Neural progenitor cell (in vitro differentiated cells): Measurements from ENCODE around the gene JMJD4. TPM values are rescaled to one million over a fixed set of nuclear protein-coding genes. Genes with fewer than 3 reads are reported as not detected.

Experiments
- DNase-seq: peaks from one replicate; pipeline ENCODE4 v3.0.0-alpha.2; 2016; ENCODE audit warnings: low spot score
- H2AFZ ChIP-seq: fragments of 200-600 bp; sonication (generic); replicated peaks from 2 replicates; pipeline ENCODE4 v1.6.1; 2016; ENCODE audit warnings: antibody characterized with exemption
- H3F3A ChIP-seq: fragments of 200-600 bp; sonication (generic); 2 replicates; pipeline ENCODE4 v1.6.1; 2016; ENCODE audit warnings: antibody characterized with exemption, low read depth
- H3K27ac ChIP-seq: fragments of 200-600 bp; sonication (generic); 2 replicates; pipeline ENCODE4 v1.5.1; 2016; ENCODE audit warnings: mild to moderate bottlenecking
- H3K27me3 ChIP-seq: fragments of 200-600 bp; sonication (generic); 2 replicates; pipeline ENCODE4 v1.6.1; 2016; ENCODE audit warnings: mild to moderate bottlenecking, moderate library complexity
- H3K36me3 ChIP-seq: fragments of 200-600 bp; sonication (generic); 2 replicates; pipeline ENCODE4 v1.5.1; 2016
- H3K4me1 ChIP-seq: fragments of 200-600 bp; sonication (generic); 2 replicates; pipeline ENCODE4 v1.6.1; 2016; ENCODE audit warnings: mixed run types
- H3K4me2 ChIP-seq: fragments of 200-600 bp; sonication (generic); 2 replicates; pipeline ENCODE4 v1.6.1; 2016
- H3K4me3 ChIP-seq: fragments of 200-600 bp; sonication (generic); 2 replicates; pipeline ENCODE4 v1.5.1; 2016
- H3K79me2 ChIP-seq: fragments of 200-600 bp; sonication (generic); 2 replicates; pipeline ENCODE4 v1.6.1; 2016; ENCODE audit warnings: low read depth
- H3K9ac ChIP-seq: fragments of 200-600 bp; sonication (generic); 2 replicates; pipeline ENCODE4 v1.6.1; 2016
- H3K9me3 ChIP-seq: fragments of 200-600 bp; sonication (generic); 2 replicates; pipeline ENCODE4 v1.5.1; 2016; ENCODE audit warnings: low read depth
- H4K20me1 ChIP-seq: fragments of 200-600 bp; sonication (generic); 2 replicates; pipeline ENCODE4 v1.6.1; 2016; ENCODE audit warnings: low read depth
- H3K27ac Mint-ChIP-seq: 3 replicates; pipeline ENCODE4 v1.8.0; 2021; ENCODE audit warnings: mixed read lengths
- H3K27me3 Mint-ChIP-seq: 2 replicates; pipeline ENCODE4 v1.8.0; 2022; ENCODE audit warnings: low read depth, mild to moderate bottlenecking, inconsistent platforms, moderate library complexity, mixed read lengths; ENCODE audit not compliant: insufficient read depth
- H3K36me3 Mint-ChIP-seq: 3 replicates; pipeline ENCODE4 v1.8.0; 2021; ENCODE audit warnings: mixed read lengths
- H3K4me1 Mint-ChIP-seq: 3 replicates; pipeline ENCODE4 v1.8.0; 2021; ENCODE audit warnings: mixed read lengths
- H3K4me3 Mint-ChIP-seq: 3 replicates; pipeline ENCODE4 v1.8.0; 2021; ENCODE audit warnings: mild to moderate bottlenecking, moderate library complexity, mixed read lengths
- H3K9me3 Mint-ChIP-seq: 3 replicates; pipeline ENCODE4 v1.8.0; 2020; ENCODE audit warnings: mixed read lengths
- CTCF ChIP-seq: fragments of 200-600 bp; sonication (generic); IDR thresholded peaks from 2 replicates; pipeline ENCODE4 v1.5.1; 2017; ENCODE audit warnings: antibody characterized with exemption, mild to moderate bottlenecking
- EZH2 ChIP-seq: fragments of 200-600 bp; sonication (generic); IDR thresholded peaks from 2 replicates; pipeline ENCODE4 v1.6.1; 2017; ENCODE audit warnings: antibody characterized with exemption, mild to moderate bottlenecking, moderate library complexity
- EZH2phosphoT487 ChIP-seq: fragments of 200-600 bp; sonication (generic); IDR thresholded peaks from 2 replicates; pipeline ENCODE4 v1.6.1; 2017; ENCODE audit warnings: antibody characterized with exemption
- total RNA-seq: library from RNA; depleted of rRNA; stranded (reverse); fragments of >200 nt; gene quantifications from 2 replicates; pipeline ENCODE4 v1.2.3, GENCODE V29; 2015; ENCODE audit warnings: low replicate concordance

The JMJD4 gene
- total RNA-seq, 1 donor from 2014 or later, result 7.5 TPM

DNA sequence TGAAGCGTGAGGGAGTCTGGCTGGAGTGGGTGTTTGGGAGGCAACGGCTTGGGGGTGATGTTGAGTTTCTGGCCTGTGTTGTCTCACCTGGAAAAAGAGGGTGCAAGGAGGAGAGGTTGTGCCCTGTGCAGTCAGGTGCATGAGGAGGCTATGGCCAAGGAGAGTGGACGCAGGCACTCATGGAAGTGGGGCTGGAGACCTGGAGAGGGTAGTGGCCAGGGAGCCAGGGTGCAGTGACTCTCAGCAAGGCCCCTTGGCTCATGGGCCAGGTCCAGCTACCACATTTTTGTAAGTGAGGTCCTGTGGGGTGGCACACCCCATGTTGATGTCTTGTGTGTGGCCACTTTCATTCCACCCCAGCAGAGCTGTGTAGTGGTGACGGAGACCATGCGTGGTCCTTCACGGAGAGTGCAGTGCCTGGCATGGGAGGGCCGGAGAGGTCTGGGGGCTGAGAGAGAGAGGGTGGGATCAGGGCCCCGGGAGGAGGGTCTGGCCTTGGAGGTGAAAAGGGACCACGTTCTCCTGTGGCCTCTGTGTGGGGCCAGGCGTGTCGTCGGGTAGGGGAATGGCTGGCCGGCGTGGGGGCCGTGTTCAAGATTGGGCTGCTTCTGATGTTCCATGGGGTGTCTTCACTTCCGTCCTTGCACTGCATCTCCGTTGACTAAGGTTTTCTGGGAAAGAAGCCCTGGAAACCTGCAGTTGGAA is 6.2 kb upstream of the JMJD4 start:
- H3F3A ChIP-seq, result no peaks in the 10 kb centered on the region
- H3K36me3 ChIP-seq, result no peaks in the 10 kb centered on the region
- H3K79me2 ChIP-seq, result peaks cover 99% of the 10 kb centered on the region
- Mint-ChIP-seq H3K4me3 (no peak overlapping the region), H3K27me3 (peaks cover 14% of the 10 kb centered on the region), H3K4me1 (peaks cover 8% of the 10 kb centered on the region), H3K36me3 (peaks cover 4% of the 10 kb centered on the region), H3K9me3 (no peaks in the 10 kb centered on the region), H3K27ac (no peak overlapping the region)
- H4K20me1 ChIP-seq, result peaks cover 83% of the 10 kb centered on the region
- no peak overlapping the region for H3K27ac ChIP-seq
- H2AFZ ChIP-seq, result no peak overlapping the region
- H3K9ac ChIP-seq, result no peak overlapping the region
- H3K4me1 ChIP-seq, result no peaks in the 10 kb centered on the region
- DNase-seq, result no peak
- no peak overlapping the region for H3K4me2 ChIP-seq
- no peaks in the 10 kb centered on the region for H3K9me3 ChIP-seq
- no peaks in the 10 kb centered on the region for H3K27me3 ChIP-seq
- TF ChIP-seq EZH2phosphoT487 (no peak), CTCF (no peak), EZH2 (no peak)
- H3K4me3 ChIP-seq, result no peak overlapping the region

GRCh38 chr1:227740401-227740960 is 5.4 kb upstream of the JMJD4 start:
- Histone ChIP-seq H3K4me3 (no peak overlapping the region), H3K27ac (no peak overlapping the region), H3K27me3 (no peaks in the 10 kb centered on the region), H3K9ac (no peak overlapping the region), H3K36me3 (no peaks in the 10 kb centered on the region), H3F3A (no peaks in the 10 kb centered on the region), H3K4me2 (no peak overlapping the region), H3K4me1 (no peaks in the 10 kb centered on the region), H2AFZ (no peak overlapping the region), H4K20me1 (peaks cover 75% of the 10 kb centered on the region), H3K79me2 (peaks cover 99% of the 10 kb centered on the region), H3K9me3 (no peaks in the 10 kb centered on the region)
- Mint-ChIP-seq H3K9me3 (no peaks in the 10 kb centered on the region), H3K27me3 (peaks cover 11% of the 10 kb centered on the region), H3K4me3 (peak overlapping the region; percentile 68), H3K4me1 (peaks cover 11% of the 10 kb centered on the region), H3K27ac (peak overlapping the region; percentile 94), H3K36me3 (peaks cover 4% of the 10 kb centered on the region)
- no peak for DNase-seq
- TF ChIP-seq EZH2 (no peak), CTCF (no peak), EZH2phosphoT487 (no peak)

- H3K4me3 Mint-ChIP-seq, result no peak overlapping the region
- H3K27me3 Mint-ChIP-seq, result peaks cover 12% of the 10 kb centered on the region
- Histone ChIP-seq H3K4me2 (no peak overlapping the region), H3K27ac (no peak overlapping the region), H4K20me1 (peaks cover 67% of the 10 kb centered on the region), H3K9me3 (no peaks in the 10 kb centered on the region), H3K79me2 (peaks cover 97% of the 10 kb centered on the region), H3K27me3 (no peaks in the 10 kb centered on the region), H3K4me1 (no peaks in the 10 kb centered on the region), H3K9ac (no peak overlapping the region), H2AFZ (no peak overlapping the region), H3F3A (no peaks in the 10 kb centered on the region), H3K4me3 (no peak overlapping the region), H3K36me3 (no peaks in the 10 kb centered on the region)
- peaks cover 4% of the 10 kb centered on the region for H3K36me3 Mint-ChIP-seq
- TF ChIP-seq CTCF (no peak), EZH2 (no peak), EZH2phosphoT487 (no peak)
- no peak overlapping the region for H3K27ac Mint-ChIP-seq
- no peak for DNase-seq
- no peaks in the 10 kb centered on the region for H3K9me3 Mint-ChIP-seq
- H3K4me1 Mint-ChIP-seq, result peaks cover 11% of the 10 kb centered on the region
These were observed 4.5 kb upstream of the JMJD4 start for GRCh38 chr1:227739636-227740035.
